ENCODE results near the gene CTTN.

DNA sequence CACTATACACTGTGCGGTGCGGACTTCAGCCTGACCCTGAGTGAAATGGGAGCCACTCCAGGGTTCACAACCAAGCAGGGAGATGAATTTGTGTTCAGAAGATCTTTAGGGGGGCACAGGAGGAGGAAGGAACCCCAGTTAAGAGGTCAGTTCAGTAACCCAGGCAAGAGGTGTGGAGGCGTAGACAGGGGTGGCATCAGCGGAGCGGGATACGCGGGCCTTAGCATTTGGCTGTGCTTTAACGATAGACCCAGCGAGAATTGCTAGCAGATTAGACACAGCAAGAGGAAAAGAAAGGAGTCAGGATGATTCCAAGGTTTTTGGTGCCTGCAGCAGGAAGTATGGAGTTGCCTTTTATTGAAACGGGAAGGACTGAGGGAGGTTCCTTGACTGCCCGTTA, 46.8 kb downstream of the CTTN start:
- TF ChIP-seq, protein P1, sequence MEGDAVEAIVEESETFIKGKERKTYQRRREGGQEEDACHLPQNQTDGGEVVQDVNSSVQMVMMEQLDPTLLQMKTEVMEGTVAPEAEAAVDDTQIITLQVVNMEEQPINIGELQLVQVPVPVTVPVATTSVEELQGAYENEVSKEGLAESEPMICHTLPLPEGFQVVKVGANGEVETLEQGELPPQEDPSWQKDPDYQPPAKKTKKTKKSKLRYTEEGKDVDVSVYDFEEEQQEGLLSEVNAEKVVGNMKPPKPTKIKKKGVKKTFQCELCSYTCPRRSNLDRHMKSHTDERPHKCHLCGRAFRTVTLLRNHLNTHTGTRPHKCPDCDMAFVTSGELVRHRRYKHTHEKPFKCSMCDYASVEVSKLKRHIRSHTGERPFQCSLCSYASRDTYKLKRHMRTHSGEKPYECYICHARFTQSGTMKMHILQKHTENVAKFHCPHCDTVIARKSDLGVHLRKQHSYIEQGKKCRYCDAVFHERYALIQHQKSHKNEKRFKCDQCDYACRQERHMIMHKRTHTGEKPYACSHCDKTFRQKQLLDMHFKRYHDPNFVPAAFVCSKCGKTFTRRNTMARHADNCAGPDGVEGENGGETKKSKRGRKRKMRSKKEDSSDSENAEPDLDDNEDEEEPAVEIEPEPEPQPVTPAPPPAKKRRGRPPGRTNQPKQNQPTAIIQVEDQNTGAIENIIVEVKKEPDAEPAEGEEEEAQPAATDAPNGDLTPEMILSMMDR (IDR thresholded peaks at IDR 0.05) = no peak
- TF ChIP-seq POLR2A (IDR thresholded peaks at IDR 0.05) = no peak

Measured in Peyer's patch (tissue), 4 donors.